HEK293 (cell line): ENCODE measurements around the gene KIF4A.

ENCODE experiments used
- CTCF ChIA-PET: fragments of 350-600 bp; formaldehyde crosslinking; extraction: SDS; loops from one replicate; lab custom pipeline; 2021; ENCODE audit warnings: antibody characterized with exemption; lab: Yijun Ruan, JAX
- POLR2A ChIA-PET: fragments of 300-600 bp; formaldehyde crosslinking; extraction: SDS; loops from one replicate; lab custom pipeline; 2020; ENCODE audit warnings: antibody characterized with exemption, inconsistent platforms; lab: Yijun Ruan, JAX
- H3K27ac ChIP-seq: fragments of 200-500 bp; sonication (Bioruptor generic); 2 replicates; pipeline ENCODE4 v1.5.1; 2014; ENCODE audit warnings: low read depth, low read length, control low read depth, inconsistent platforms; ENCODE audit errors: extremely low read depth
- H3K36me3 ChIP-seq, 2 experiments: fragments of 200-500 bp in 1 of 2; sonication (Bioruptor generic) in 1 of 2; 1 replicate in 1 of 2; 2 replicates in 1 of 2; pipeline ENCODE4 v1.5.1; 2014 to 2017; ENCODE audit warnings: inconsistent platforms in 2 of 2, low read length in 2 of 2; ENCODE audit not compliant: control insufficient read depth in 2 of 2, insufficient read depth in 1 of 2
- H3K4me1 ChIP-seq: fragments of 200-500 bp; sonication (Bioruptor generic); 2 replicates; pipeline ENCODE4 v1.5.1; 2014; ENCODE audit warnings: mild to moderate bottlenecking, low read length, inconsistent platforms; ENCODE audit not compliant: control insufficient read depth, insufficient read depth
- H3K4me3 ChIP-seq: 2 replicates; pipeline ENCODE4 v1.5.1; 2011; ENCODE audit warnings: low read depth, mild to moderate bottlenecking, control low read depth, low read length, moderate library complexity
- H3K9me3 ChIP-seq: fragments of 200-500 bp; sonication (Bioruptor generic); 2 replicates; pipeline ENCODE4 v1.5.1; 2014; ENCODE audit warnings: low read depth, low read length, inconsistent platforms; ENCODE audit not compliant: control insufficient read depth, insufficient read depth
- GLIS1 ChIP-seq: fragments of 450-650 bp; formaldehyde crosslinking; IDR thresholded peaks from 2 replicates; pipeline ENCODE4 v1.5.1; 2016; ENCODE audit warnings: missing biosample characterization, missing genetic modification characterization
- KLF7 ChIP-seq: fragments of 450-650 bp; formaldehyde crosslinking; IDR thresholded peaks from 2 replicates; pipeline ENCODE4 v1.5.1; 2016; ENCODE audit warnings: missing biosample characterization, missing genetic modification characterization, borderline replicate concordance
- SCRT2 ChIP-seq: fragments of 450-650 bp; formaldehyde crosslinking; IDR thresholded peaks from 2 replicates; pipeline ENCODE4 v1.5.1; 2016; ENCODE audit warnings: missing biosample characterization, missing genetic modification characterization
- TRIM28 ChIP-seq: IDR thresholded peaks from 2 replicates; pipeline ENCODE4 v1.6.1; 2011; ENCODE audit warnings: low read length, control low read depth, borderline replicate concordance
- YY1 ChIP-seq: fragments of 450-650 bp; formaldehyde crosslinking; IDR thresholded peaks from 2 replicates; pipeline ENCODE4 v1.5.1; 2018; ENCODE audit warnings: missing biosample characterization, missing genetic modification characterization
- ZNF112 ChIP-seq: fragments of 450-650 bp; formaldehyde crosslinking; IDR thresholded peaks from 2 replicates; pipeline ENCODE4 v1.5.0; 2017; ENCODE audit warnings: missing biosample characterization, missing genetic modification characterization
- ZNF175 ChIP-seq: fragments of 450-650 bp; formaldehyde crosslinking; IDR thresholded peaks from 2 replicates; pipeline ENCODE4 v1.5.1; 2016; ENCODE audit warnings: missing biosample characterization, missing genetic modification characterization
- ZNF2 ChIP-seq: fragments of 450-650 bp; formaldehyde crosslinking; IDR thresholded peaks from 2 replicates; pipeline ENCODE4 v1.5.1; 2016; ENCODE audit warnings: missing biosample characterization, missing genetic modification characterization
- ZNF423 ChIP-seq: fragments of 450-650 bp; formaldehyde crosslinking; IDR thresholded peaks from 2 replicates; pipeline ENCODE4 v1.5.1; 2016; ENCODE audit warnings: missing biosample characterization, missing genetic modification characterization
- ZNF48 ChIP-seq: fragments of 450-650 bp; formaldehyde crosslinking; IDR thresholded peaks from 2 replicates; pipeline ENCODE4 v1.5.1; 2016; ENCODE audit warnings: missing biosample characterization, missing genetic modification characterization
- ZNF530 ChIP-seq: fragments of 450-650 bp; formaldehyde crosslinking; IDR thresholded peaks from 2 replicates; pipeline ENCODE4 v1.5.1; 2016; ENCODE audit warnings: low read depth, missing biosample characterization, missing genetic modification characterization
- ZNF548 ChIP-seq: fragments of 450-650 bp; formaldehyde crosslinking; IDR thresholded peaks from 2 replicates; pipeline ENCODE4 v1.5.1; 2016; ENCODE audit warnings: missing biosample characterization, missing genetic modification characterization
- ZNF561 ChIP-seq: fragments of 450-650 bp; IDR thresholded peaks from 2 replicates; pipeline ENCODE4 v1.5.1; 2018; ENCODE audit warnings: missing biosample characterization, missing genetic modification characterization, borderline replicate concordance
- ZNF677 ChIP-seq: fragments of 450-650 bp; IDR thresholded peaks from 2 replicates; pipeline ENCODE4 v1.5.0; 2018; ENCODE audit warnings: missing biosample characterization, mild to moderate bottlenecking, missing genetic modification characterization, moderate library complexity
- ZNF768 ChIP-seq: fragments of 450-650 bp; formaldehyde crosslinking; IDR thresholded peaks from 2 replicates; pipeline ENCODE4 v1.5.1; 2018; ENCODE audit warnings: missing biosample characterization, mild to moderate bottlenecking, missing genetic modification characterization
- TF ChIP-seq, protein P1 (sequence below): fragments of 450-650 bp; formaldehyde crosslinking; IDR thresholded peaks from 2 replicates; pipeline ENCODE4 v1.5.1; 2017; ENCODE audit warnings: missing biosample characterization, missing genetic modification characterization
- TF ChIP-seq, protein P2 (sequence below): fragments of 450-650 bp; formaldehyde crosslinking; IDR thresholded peaks from 2 replicates; pipeline ENCODE4 v1.5.1; 2016; ENCODE audit warnings: missing biosample characterization, missing genetic modification characterization
- TF ChIP-seq, protein P3 (sequence below): fragments of 450-650 bp; formaldehyde crosslinking; IDR thresholded peaks from 2 replicates; pipeline ENCODE4 v1.5.1; 2016; ENCODE audit warnings: missing biosample characterization, missing genetic modification characterization
- TF ChIP-seq, protein P4 (sequence below): fragments of 450-650 bp; IDR thresholded peaks from 2 replicates; pipeline ENCODE4 v1.5.1; 2018; ENCODE audit warnings: missing biosample characterization, mild to moderate bottlenecking, missing genetic modification characterization
- TF ChIP-seq, protein P5 (sequence below): fragments of 450-650 bp; formaldehyde crosslinking; IDR thresholded peaks from 2 replicates; pipeline ENCODE4 v1.5.1; 2016; ENCODE audit warnings: missing biosample characterization, missing genetic modification characterization

KIF4A gene

DNA sequence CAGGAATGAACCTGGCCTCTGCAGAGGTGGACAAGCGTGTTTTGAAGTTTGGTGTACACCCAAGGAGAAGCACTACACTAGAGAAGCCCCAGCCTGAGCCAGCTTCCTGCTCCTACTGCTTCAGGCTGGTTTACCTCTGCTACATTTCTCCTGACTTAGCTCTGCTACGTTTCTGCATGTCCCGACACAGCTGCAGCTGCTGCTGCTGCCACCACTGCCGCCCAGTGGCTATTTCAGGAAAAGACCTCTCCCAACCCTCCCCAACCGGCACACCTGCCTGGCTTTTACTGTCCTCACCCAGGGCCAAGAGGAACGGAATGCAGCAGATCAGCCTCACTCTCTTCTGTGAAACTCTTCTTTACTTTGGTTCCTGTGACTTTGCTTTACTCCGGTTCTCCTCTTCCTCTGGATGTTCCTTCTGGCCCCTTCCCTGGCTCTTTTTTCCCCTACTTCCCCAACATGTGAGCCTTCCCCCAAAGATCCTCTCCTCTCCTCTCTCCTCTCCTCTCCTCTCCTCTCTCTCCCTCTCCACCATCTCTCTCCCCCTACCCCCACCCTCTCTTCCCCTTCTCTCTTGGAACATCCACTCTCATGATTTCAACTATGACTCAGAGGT lies 26.8 kb upstream of the KIF4A start:
- no peak overlapping the region for H3K4me3 ChIP-seq
- CTCF ChIA-PET: interaction anchor here (0.6 to 2.3 kb wide), 12 partner anchors 9 to 864 kb away, joined by 3 to 18 read pairs (median 4); partner anchors contain the start of gene IGBP1
- TF ChIP-seq TRIM28 (peak; percentile 55; the same call in 1 of the 2 replicates), GLIS1 (tag by site-specific recombination) (no peak), ZNF2 (peak; percentile 94)
- TF ChIP-seq, protein P1, sequence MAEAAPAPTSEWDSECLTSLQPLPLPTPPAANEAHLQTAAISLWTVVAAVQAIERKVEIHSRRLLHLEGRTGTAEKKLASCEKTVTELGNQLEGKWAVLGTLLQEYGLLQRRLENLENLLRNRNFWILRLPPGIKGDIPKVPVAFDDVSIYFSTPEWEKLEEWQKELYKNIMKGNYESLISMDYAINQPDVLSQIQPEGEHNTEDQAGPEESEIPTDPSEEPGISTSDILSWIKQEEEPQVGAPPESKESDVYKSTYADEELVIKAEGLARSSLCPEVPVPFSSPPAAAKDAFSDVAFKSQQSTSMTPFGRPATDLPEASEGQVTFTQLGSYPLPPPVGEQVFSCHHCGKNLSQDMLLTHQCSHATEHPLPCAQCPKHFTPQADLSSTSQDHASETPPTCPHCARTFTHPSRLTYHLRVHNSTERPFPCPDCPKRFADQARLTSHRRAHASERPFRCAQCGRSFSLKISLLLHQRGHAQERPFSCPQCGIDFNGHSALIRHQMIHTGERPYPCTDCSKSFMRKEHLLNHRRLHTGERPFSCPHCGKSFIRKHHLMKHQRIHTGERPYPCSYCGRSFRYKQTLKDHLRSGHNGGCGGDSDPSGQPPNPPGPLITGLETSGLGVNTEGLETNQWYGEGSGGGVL (tag by site-specific recombination): peak; percentile 68
- TF ChIP-seq, protein P2, sequence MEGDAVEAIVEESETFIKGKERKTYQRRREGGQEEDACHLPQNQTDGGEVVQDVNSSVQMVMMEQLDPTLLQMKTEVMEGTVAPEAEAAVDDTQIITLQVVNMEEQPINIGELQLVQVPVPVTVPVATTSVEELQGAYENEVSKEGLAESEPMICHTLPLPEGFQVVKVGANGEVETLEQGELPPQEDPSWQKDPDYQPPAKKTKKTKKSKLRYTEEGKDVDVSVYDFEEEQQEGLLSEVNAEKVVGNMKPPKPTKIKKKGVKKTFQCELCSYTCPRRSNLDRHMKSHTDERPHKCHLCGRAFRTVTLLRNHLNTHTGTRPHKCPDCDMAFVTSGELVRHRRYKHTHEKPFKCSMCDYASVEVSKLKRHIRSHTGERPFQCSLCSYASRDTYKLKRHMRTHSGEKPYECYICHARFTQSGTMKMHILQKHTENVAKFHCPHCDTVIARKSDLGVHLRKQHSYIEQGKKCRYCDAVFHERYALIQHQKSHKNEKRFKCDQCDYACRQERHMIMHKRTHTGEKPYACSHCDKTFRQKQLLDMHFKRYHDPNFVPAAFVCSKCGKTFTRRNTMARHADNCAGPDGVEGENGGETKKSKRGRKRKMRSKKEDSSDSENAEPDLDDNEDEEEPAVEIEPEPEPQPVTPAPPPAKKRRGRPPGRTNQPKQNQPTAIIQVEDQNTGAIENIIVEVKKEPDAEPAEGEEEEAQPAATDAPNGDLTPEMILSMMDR (tag by site-specific recombination): peak; percentile 59; the same call in 1 of the 2 replicates
- no peaks in the 10 kb centered on the region for H3K4me1 ChIP-seq
- H3K9me3 ChIP-seq: no peaks in the 10 kb centered on the region; the same call in 1 of the 2 replicates
- H3K27ac ChIP-seq: no peak overlapping the region
- H3K36me3 ChIP-seq: no peaks in the 10 kb centered on the region
- POLR2A ChIA-PET: interaction anchor here (1.1 to 1.2 kb wide), 2 partner anchors 27 to 130 kb away, joined by 3 read pairs; partner anchors contain the start of genes IGBP1, KIF4A and PDZD11

DNA sequence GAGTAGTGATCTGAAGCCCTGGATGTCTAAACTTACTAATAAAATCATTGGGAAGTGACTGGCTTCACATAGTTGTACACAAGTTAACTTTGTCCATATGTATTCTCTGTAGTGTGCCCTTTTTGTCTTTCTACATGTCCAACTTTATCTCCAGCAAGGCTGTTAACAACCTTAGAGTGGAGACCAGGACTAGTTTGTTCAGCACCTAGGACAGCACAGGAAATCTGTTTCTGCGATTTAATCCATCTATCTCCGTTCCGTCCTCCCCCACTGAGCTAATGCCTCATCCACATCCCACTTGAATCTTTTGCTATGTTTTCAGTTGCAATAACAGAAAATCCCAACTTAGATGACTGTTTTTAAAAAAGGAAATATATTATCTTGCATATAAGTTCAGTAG lies 25.1 kb upstream of the KIF4A start:
- no peak for TF ChIP-seq YY1
- TF ChIP-seq, protein P3, sequence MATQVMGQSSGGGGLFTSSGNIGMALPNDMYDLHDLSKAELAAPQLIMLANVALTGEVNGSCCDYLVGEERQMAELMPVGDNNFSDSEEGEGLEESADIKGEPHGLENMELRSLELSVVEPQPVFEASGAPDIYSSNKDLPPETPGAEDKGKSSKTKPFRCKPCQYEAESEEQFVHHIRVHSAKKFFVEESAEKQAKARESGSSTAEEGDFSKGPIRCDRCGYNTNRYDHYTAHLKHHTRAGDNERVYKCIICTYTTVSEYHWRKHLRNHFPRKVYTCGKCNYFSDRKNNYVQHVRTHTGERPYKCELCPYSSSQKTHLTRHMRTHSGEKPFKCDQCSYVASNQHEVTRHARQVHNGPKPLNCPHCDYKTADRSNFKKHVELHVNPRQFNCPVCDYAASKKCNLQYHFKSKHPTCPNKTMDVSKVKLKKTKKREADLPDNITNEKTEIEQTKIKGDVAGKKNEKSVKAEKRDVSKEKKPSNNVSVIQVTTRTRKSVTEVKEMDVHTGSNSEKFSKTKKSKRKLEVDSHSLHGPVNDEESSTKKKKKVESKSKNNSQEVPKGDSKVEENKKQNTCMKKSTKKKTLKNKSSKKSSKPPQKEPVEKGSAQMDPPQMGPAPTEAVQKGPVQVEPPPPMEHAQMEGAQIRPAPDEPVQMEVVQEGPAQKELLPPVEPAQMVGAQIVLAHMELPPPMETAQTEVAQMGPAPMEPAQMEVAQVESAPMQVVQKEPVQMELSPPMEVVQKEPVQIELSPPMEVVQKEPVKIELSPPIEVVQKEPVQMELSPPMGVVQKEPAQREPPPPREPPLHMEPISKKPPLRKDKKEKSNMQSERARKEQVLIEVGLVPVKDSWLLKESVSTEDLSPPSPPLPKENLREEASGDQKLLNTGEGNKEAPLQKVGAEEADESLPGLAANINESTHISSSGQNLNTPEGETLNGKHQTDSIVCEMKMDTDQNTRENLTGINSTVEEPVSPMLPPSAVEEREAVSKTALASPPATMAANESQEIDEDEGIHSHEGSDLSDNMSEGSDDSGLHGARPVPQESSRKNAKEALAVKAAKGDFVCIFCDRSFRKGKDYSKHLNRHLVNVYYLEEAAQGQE (tag by site-specific recombination): peak; percentile 91
- ChIA-PET POLR2A (no interaction called here), CTCF (interaction anchor here (0.9 kb wide), 1 partner anchor 10 kb away, joined by 3 read pairs; no protein-coding TSS in a partner anchor)
- no peaks in the 10 kb centered on the region for H3K36me3 ChIP-seq
- H3K4me1 ChIP-seq: no peaks in the 10 kb centered on the region
- H3K27ac ChIP-seq: no peak overlapping the region
- H3K9me3 ChIP-seq: no peaks in the 10 kb centered on the region; the same call in 1 of the 2 replicates
- no peak overlapping the region for H3K4me3 ChIP-seq

DNA sequence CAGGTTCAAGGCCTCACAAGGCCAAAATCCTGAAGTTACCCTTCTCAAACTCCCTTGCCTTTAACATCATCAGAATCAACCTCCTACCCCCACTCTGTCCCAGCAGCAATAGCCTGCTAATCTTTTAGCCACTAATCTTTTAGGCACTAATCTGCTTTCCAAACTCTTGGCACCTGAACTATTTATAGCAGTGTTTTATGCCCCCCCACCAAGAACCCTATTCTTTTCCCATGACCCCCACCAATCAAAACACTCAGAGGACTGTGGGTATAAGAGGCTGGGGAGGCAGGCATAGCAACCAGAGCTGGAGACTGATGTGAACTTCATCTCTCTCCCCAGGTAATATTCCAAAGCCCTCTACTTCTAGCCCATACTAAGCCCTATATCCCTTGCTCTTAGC lies 21.9 kb upstream of the KIF4A start, which contains the start of gene ARR3:
TSS of gene ARR3 (plus strand) at position 301 of the 400 bp plus-strand sequence. CDS start 1,052 bp downstream, outside the sequence.
- H3K4me3 ChIP-seq: no peak within 1 kb of the TSS
- no peaks in the 10 kb centered on the region; the same call in 1 of the 2 replicates for H3K9me3 ChIP-seq
- H3K4me1 ChIP-seq: no peaks in the 10 kb centered on the region
- CTCF ChIA-PET: no interaction called here
- POLR2A ChIA-PET: no interaction called here
- no peaks in the 10 kb centered on the region; a peak in 1 of 3 replicates for H3K36me3 ChIP-seq
- no peak within 1 kb of the TSS for H3K27ac ChIP-seq
- TF ChIP-seq ZNF48 (tag by site-specific recombination) (no peak), ZNF561 (tag by site-specific recombination) (no peak), ZNF768 (tag by site-specific recombination) (no peak), ZNF112 (tag by site-specific recombination) (no peak), ZNF423 (tag by site-specific recombination) (no peak), ZNF677 (tag by site-specific recombination) (no peak), ZNF530 (tag by site-specific recombination) (no peak), SCRT2 (tag by site-specific recombination) (no peak), ZNF548 (tag by site-specific recombination) (no peak), KLF7 (tag by site-specific recombination) (no peak), ZNF175 (tag by site-specific recombination) (no peak)
- TF ChIP-seq, protein P4, sequence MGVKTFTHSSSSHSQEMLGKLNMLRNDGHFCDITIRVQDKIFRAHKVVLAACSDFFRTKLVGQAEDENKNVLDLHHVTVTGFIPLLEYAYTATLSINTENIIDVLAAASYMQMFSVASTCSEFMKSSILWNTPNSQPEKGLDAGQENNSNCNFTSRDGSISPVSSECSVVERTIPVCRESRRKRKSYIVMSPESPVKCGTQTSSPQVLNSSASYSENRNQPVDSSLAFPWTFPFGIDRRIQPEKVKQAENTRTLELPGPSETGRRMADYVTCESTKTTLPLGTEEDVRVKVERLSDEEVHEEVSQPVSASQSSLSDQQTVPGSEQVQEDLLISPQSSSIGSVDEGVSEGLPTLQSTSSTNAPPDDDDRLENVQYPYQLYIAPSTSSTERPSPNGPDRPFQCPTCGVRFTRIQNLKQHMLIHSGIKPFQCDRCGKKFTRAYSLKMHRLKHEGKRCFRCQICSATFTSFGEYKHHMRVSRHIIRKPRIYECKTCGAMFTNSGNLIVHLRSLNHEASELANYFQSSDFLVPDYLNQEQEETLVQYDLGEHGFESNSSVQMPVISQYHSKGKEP (tag by site-specific recombination): no peak
- TF ChIP-seq, protein P5, sequence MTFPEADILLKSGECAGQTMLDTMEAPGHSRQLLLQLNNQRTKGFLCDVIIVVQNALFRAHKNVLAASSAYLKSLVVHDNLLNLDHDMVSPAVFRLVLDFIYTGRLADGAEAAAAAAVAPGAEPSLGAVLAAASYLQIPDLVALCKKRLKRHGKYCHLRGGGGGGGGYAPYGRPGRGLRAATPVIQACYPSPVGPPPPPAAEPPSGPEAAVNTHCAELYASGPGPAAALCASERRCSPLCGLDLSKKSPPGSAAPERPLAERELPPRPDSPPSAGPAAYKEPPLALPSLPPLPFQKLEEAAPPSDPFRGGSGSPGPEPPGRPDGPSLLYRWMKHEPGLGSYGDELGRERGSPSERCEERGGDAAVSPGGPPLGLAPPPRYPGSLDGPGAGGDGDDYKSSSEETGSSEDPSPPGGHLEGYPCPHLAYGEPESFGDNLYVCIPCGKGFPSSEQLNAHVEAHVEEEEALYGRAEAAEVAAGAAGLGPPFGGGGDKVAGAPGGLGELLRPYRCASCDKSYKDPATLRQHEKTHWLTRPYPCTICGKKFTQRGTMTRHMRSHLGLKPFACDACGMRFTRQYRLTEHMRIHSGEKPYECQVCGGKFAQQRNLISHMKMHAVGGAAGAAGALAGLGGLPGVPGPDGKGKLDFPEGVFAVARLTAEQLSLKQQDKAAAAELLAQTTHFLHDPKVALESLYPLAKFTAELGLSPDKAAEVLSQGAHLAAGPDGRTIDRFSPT (tag by site-specific recombination): no peak
